Liver (tissue), 3 donors: ENCODE results near the gene RGS12.

Experiments used
- CTCF ChIP-seq: fragments of 150-350 bp; IDR thresholded peaks from 2 replicates; pipeline ENCODE4 v1.5.1; 2017; ENCODE audit warnings: improper control_type of control experiment, low read depth, low read length; ENCODE audit not compliant: missing input control
- GABPA ChIP-seq, 2 donors: IDR thresholded peaks in 1 of 2; conservative IDR thresholded peaks in 1 of 2; 2 replicates each; pipeline ENCODE4 v1.6.1; 2016; ENCODE audit warnings: antibody characterized with exemption in 2 of 2, mild to moderate bottlenecking in 1 of 2, moderate library complexity in 1 of 2
- JUND ChIP-seq, 2 donors: IDR thresholded peaks; 2 replicates each; pipeline ENCODE4 v1.6.1; 2016; ENCODE audit warnings: antibody characterized with exemption in 2 of 2
- REST ChIP-seq: IDR thresholded peaks from 2 replicates; pipeline ENCODE4 v1.6.1; 2016; ENCODE audit warnings: antibody characterized with exemption, mild to moderate bottlenecking
- RXRA ChIP-seq, 2 donors: IDR thresholded peaks; 2 replicates each; pipeline ENCODE4 v1.6.1; 2017 to 2018; ENCODE audit warnings: antibody characterized with exemption in 2 of 2, mild to moderate bottlenecking in 1 of 2
- donor health status: healthy.
- donor health status: healthy.

- TF ChIP-seq CTCF (no peak), GABPA (IDR thresholded peaks at IDR 0.05 in 1 of 2, conservative IDR thresholded peaks at IDR 0.05 in 1 of 2) (no peak), JUND (IDR thresholded peaks at IDR 0.05) (no peak), RXRA (IDR thresholded peaks at IDR 0.05) (no peak), REST (no peak)
These were observed 46.2 kb downstream of the RGS12 start for GRCh38 chr4:3338976-3339531.
